IMR-90 (cell line): ENCODE results near the gene QKI. TPM values are rescaled to one million over a fixed set of nuclear protein-coding genes. Genes with fewer than 3 reads are reported as not detected.

Experiments used
- ATAC-seq: fragments of 200-7000 bp; cut with Tn5 transposase; 2 replicates; pipeline ENCODE4 v1.9.1; 2020; ENCODE audit warnings: low read depth, mild to moderate bottlenecking, moderate library complexity
- BruUV-seq: library from RNA; stranded (reverse); fragments of 400-500 nt; replicated peaks from 2 replicates; lab custom pipeline; 2021; lab: Mats Ljungman, UMichigan
- CTCF ChIA-PET: fragments of 300-600 bp; formaldehyde crosslinking; extraction: SDS; loops from one replicate; lab custom pipeline; 2021; ENCODE audit warnings: antibody characterized with exemption; lab: Yijun Ruan, JAX
- POLR2A ChIA-PET: fragments of 300-600 bp; sonication (Branson Sonifier 250); formaldehyde crosslinking; loops from one replicate; lab custom pipeline; 2022; ENCODE audit warnings: antibody characterized with exemption; ENCODE audit not compliant: unreplicated experiment; lab: Charles Lee
- DNase-seq: peaks from one replicate; pipeline ENCODE4 v3.0.0; 2013
- H2AFZ ChIP-seq: replicated peaks from 2 replicates; pipeline ENCODE3; 2013; ENCODE audit warnings: low read length, mild to moderate bottlenecking; ENCODE audit not compliant: poor library complexity
- H2AK5ac ChIP-seq: 2 replicates; pipeline ENCODE4 v1.6.1; 2013; ENCODE audit warnings: low read depth, low read length, inconsistent platforms
- H2AK9ac ChIP-seq: replicated peaks from 2 replicates; pipeline ENCODE3; 2013; ENCODE audit warnings: mild to moderate bottlenecking, low read depth, low read length, moderate library complexity; ENCODE audit not compliant: poor library complexity
- H2BK120ac ChIP-seq: 2 replicates; pipeline ENCODE4 v1.6.1; 2013; ENCODE audit warnings: low read depth, low read length, inconsistent platforms
- H2BK15ac ChIP-seq: 3 replicates; pipeline ENCODE4 v1.6.1; 2013; ENCODE audit warnings: low read depth, low read length, inconsistent platforms
- H2BK20ac ChIP-seq: 2 replicates; pipeline ENCODE4 v1.6.1; 2013; ENCODE audit warnings: low read depth, mild to moderate bottlenecking, inconsistent platforms, low read length, moderate library complexity
- H2BK5ac ChIP-seq: 2 replicates; pipeline ENCODE4 v1.6.1; 2013; ENCODE audit warnings: mild to moderate bottlenecking, low read depth, low read length, inconsistent platforms; ENCODE audit not compliant: poor library complexity, severe bottlenecking
- H3K14ac ChIP-seq: replicated peaks from 2 replicates; pipeline ENCODE4 v1.6.1; 2013; ENCODE audit warnings: low read depth, low read length, inconsistent platforms
- H3K18ac ChIP-seq: 2 replicates; pipeline ENCODE4 v1.6.1; 2013; ENCODE audit warnings: low read depth, low read length, control low read depth
- H3K23ac ChIP-seq: 2 replicates; pipeline ENCODE4 v1.6.1; 2013; ENCODE audit warnings: low read depth, low read length, inconsistent platforms
- H3K27ac ChIP-seq: 2 replicates; pipeline ENCODE4 v1.5.1; 2013; ENCODE audit warnings: mild to moderate bottlenecking, control low read depth, low read length; ENCODE audit not compliant: insufficient read depth
- H3K27me3 ChIP-seq: 2 replicates; pipeline ENCODE4 v1.6.1; 2013; ENCODE audit warnings: low read length; ENCODE audit not compliant: control insufficient read depth, insufficient read depth
- H3K36me3 ChIP-seq: 2 replicates; pipeline ENCODE4 v1.6.1; 2013; ENCODE audit warnings: low read length, mixed read lengths; ENCODE audit not compliant: control insufficient read depth, insufficient read depth
- H3K4ac ChIP-seq: 2 replicates; pipeline ENCODE4 v1.6.1; 2013; ENCODE audit warnings: low read depth, low read length, inconsistent platforms
- H3K4me1 ChIP-seq: 2 replicates; pipeline ENCODE4 v1.6.1; 2013; ENCODE audit warnings: low read length, mixed read lengths; ENCODE audit not compliant: control insufficient read depth, insufficient read depth
- H3K4me2 ChIP-seq: 2 replicates; pipeline ENCODE4 v1.6.1; 2013; ENCODE audit warnings: low read depth, mild to moderate bottlenecking, control low read depth, low read length, moderate library complexity
- H3K4me3 ChIP-seq: 2 replicates; pipeline ENCODE4 v1.5.1; 2013; ENCODE audit warnings: low read depth, mild to moderate bottlenecking, control low read depth, low read length, moderate library complexity; ENCODE audit not compliant: insufficient read depth
- H3K56ac ChIP-seq: 2 replicates; pipeline ENCODE4 v1.6.1; 2013; ENCODE audit warnings: low read length, inconsistent platforms; ENCODE audit not compliant: insufficient read depth; ENCODE audit errors: extremely low read depth
- H3K79me1 ChIP-seq, 2 experiments: 2 replicates each; pipeline ENCODE4 v1.6.1; 2013; ENCODE audit warnings: low read length in 2 of 2, inconsistent platforms in 1 of 2, low read depth in 1 of 2
- H3K9ac ChIP-seq: 2 replicates; pipeline ENCODE4 v1.6.1; 2013; ENCODE audit warnings: low read depth, low read length, control low read depth
- H3K9me1 ChIP-seq: 2 replicates; pipeline ENCODE4 v1.6.1; 2013; ENCODE audit warnings: low read length, inconsistent platforms; ENCODE audit not compliant: insufficient read depth
- H3K9me3 ChIP-seq: 2 replicates; pipeline ENCODE4 v1.6.1; 2013; ENCODE audit warnings: low read length; ENCODE audit not compliant: control insufficient read depth, insufficient read depth
- H4K20me1 ChIP-seq: 2 replicates; pipeline ENCODE4 v1.6.1; 2013; ENCODE audit warnings: low read length, inconsistent platforms; ENCODE audit not compliant: insufficient read depth
- H4K5ac ChIP-seq: 2 replicates; pipeline ENCODE4 v1.6.1; 2013; ENCODE audit warnings: mild to moderate bottlenecking, low read depth, low read length, control low read depth
- H4K8ac ChIP-seq, 2 experiments: 2 replicates each; pipeline ENCODE4 v1.6.1; 2013; ENCODE audit warnings: low read depth in 2 of 2, low read length in 2 of 2, control low read depth in 1 of 2, inconsistent platforms in 1 of 2
- H4K91ac ChIP-seq: 2 replicates; pipeline ENCODE4 v1.6.1; 2013; ENCODE audit warnings: low read depth, low read length, inconsistent platforms; ENCODE audit not compliant: insufficient read depth
- CTCF ChIP-seq: conservative IDR thresholded peaks from 2 replicates; pipeline ENCODE4 v1.5.1; 2012; ENCODE audit warnings: mild to moderate bottlenecking, low read depth, low read length, improper control_type of control experiment
- ELK1 ChIP-seq: fragments of 150-350 bp; IDR thresholded peaks from 2 replicates; pipeline ENCODE4 v1.6.1; 2016; ENCODE audit warnings: low read depth, mild to moderate bottlenecking, low read length, moderate library complexity, borderline replicate concordance
- FOS ChIP-seq: fragments of 150-350 bp; IDR thresholded peaks from 2 replicates; pipeline ENCODE4 v1.6.1; 2016; ENCODE audit warnings: low read depth, low read length
- NFE2L2 ChIP-seq: fragments of 150-350 bp; IDR thresholded peaks from 2 replicates; pipeline ENCODE4 v1.6.1; 2016; ENCODE audit warnings: low read depth, mild to moderate bottlenecking, low read length
- RAD21 ChIP-seq: IDR thresholded peaks from 2 replicates; pipeline ENCODE4 v1.6.1; 2012; ENCODE audit warnings: low read length, improper control_type of control experiment
- WGBS, 2 experiments: methylation state at CpG; one replicate each; pipeline versions ENCODE4 v1.1.5 to v1.1.7; 2013; ENCODE audit warnings: missing lambda C conversion rate in 2 of 2; ENCODE audit not compliant: insufficient read length in 1 of 2; ENCODE audit errors: extremely low coverage in 2 of 2; 5-methylcytosine and 5-hydroxymethylcytosine counted together
- dilution Hi-C: fragments of 300-500 bp; cut with HindIII; formaldehyde crosslinking; loops from one replicate; pipeline ENCODE4 v1.14.3; 2018; ENCODE audit warnings: low sequenced_read_pairs; ENCODE audit not compliant: unreplicated experiment
- in situ Hi-C: fragments of 300-500 bp; cut with MboI; formaldehyde crosslinking; loops from 3 replicates; pipeline ENCODE4 v1.14.3; 2019; ENCODE audit warnings: low sequenced_read_pairs, inconsistent platforms, mixed read lengths
- intact Hi-C: fragments of 100-400 bp; cut with micrococcal nuclease; formaldehyde crosslinking; loops from 2 replicates; pipeline ENCODE4 v1.10.0; 2022
- polyA plus RNA-seq, 3 experiments: library from polyadenylated mRNA; depleted of rRNA; stranded (reverse); fragments of >200 nt; gene quantifications; 2 replicates each; pipeline ENCODE4 v1.2.3, GENCODE V29; 2012; ENCODE audit warnings: low replicate concordance in 1 of 3
- total RNA-seq: library from RNA; depleted of rRNA; stranded (reverse); fragments of >200 nt; gene quantifications from 2 replicates; pipeline ENCODE4 v1.2.3, GENCODE V29; 2012

Gene QKI
- total and polyA plus RNA-seq, 2 of the 4 experiments (the other 2 are of a cell fraction) = 112 to 232 TPM

- no peak overlapping the region for H4K5ac ChIP-seq
- no peaks in the 10 kb centered on the region for H3K9me3 ChIP-seq
- TF ChIP-seq FOS = no peak
- TF ChIP-seq RAD21 = no peak
- no peak for TF ChIP-seq NFE2L2
- no peak for TF ChIP-seq ELK1
- no peak for TF ChIP-seq CTCF
- in situ Hi-C loops (no loop called here), dilution Hi-C loops (no loop called here), intact Hi-C loops (no loop called here)
- no peak overlapping the region for H2BK20ac ChIP-seq
- ATAC-seq = no peak
- H3K9me1 ChIP-seq = no peaks in the 10 kb centered on the region
- no peaks in the 10 kb centered on the region for H3K4me1 ChIP-seq
- no peak overlapping the region for H4K91ac ChIP-seq
- no TSS peak for BruUV-seq
- no peak overlapping the region for H2AFZ ChIP-seq
- H3K23ac ChIP-seq = no peak overlapping the region
- no peak overlapping the region for H2AK5ac ChIP-seq
- no peak overlapping the region for H3K56ac ChIP-seq
- H3K14ac ChIP-seq = no peak overlapping the region
- no peak for DNase-seq
- CTCF ChIA-PET = no interaction called here
- H2BK15ac ChIP-seq = no peak overlapping the region
- H2BK5ac ChIP-seq = no peak overlapping the region
- H3K4me3 ChIP-seq = no peak overlapping the region
- WGBS, 2 experiments = no CpG with 5 or more reads among the region's 1 CpG
- no peak overlapping the region for H3K4ac ChIP-seq
- no peak overlapping the region for H3K9ac ChIP-seq
- no peak overlapping the region for H3K18ac ChIP-seq
- H4K8ac ChIP-seq = no peak overlapping the region
- no peak overlapping the region for H3K27ac ChIP-seq
- peaks cover 2% of the 10 kb centered on the region; the same call in 1 of the 2 replicates for H3K27me3 ChIP-seq
- no peak overlapping the region for H2AK9ac ChIP-seq
- H3K79me1 ChIP-seq = no peaks in the 10 kb centered on the region
- no peaks in the 10 kb centered on the region for H4K20me1 ChIP-seq
- no peak overlapping the region for H2BK120ac ChIP-seq
- H3K4me2 ChIP-seq = no peak overlapping the region
- POLR2A ChIA-PET = no interaction called here
- H3K36me3 ChIP-seq = no peaks in the 10 kb centered on the region
Measured at GRCh38 chr6:163369141-163369540, 45.4 kb upstream of the QKI start.
